ENCODE data around the gene TGFBR3. TPM values are rescaled to one million over a fixed set of nuclear protein-coding genes. Genes with fewer than 3 reads are reported as not detected.
"Not testable (repeated sequence)": the region's sequence is repeated elsewhere in the genome, so short reads cannot be mapped to it uniquely, and the experiment has no call there.

The TGFBR3 gene
- total RNA-seq, 2 experiments from 2014 or later = 4.4 to 4.7 TPM

DNA sequence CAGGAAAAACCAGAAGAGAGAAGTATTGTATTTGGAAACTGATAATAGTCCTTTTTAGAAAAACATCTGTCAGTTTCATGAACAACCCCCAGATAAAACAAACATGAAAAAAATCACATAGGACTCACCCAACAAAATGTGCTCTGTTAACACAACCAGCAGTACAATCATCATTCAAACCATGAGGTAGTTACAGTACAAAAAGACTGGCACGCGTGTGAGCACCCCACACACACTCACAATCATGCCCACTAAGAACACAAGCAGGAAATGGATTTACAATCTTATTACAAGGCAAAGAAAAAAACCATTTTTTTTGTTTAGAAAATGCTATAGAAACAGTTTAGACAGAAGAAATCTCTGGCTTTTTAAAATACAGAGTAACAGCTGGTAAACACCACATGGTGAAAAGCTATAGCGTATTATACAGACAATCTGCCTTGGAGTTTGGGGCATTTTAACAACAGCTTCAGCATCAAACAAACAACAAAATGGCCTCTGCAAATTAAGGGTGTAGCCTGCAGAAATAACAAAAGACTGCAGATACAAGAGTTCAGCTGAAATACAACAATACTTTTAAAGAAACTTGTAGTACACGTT, 205.3 kb downstream of the TGFBR3 start:
- Mint-ChIP-seq H3K36me3 (peaks cover 1% of the 10 kb centered on the region), H3K27ac (no peak overlapping the region), H3K9me3 (no peaks in the 10 kb centered on the region), H3K4me1 (peaks cover 15% of the 10 kb centered on the region), H3K4me3 (no peak overlapping the region), H3K27me3 (no peaks in the 10 kb centered on the region)
- no peak for DNase-seq

DNA sequence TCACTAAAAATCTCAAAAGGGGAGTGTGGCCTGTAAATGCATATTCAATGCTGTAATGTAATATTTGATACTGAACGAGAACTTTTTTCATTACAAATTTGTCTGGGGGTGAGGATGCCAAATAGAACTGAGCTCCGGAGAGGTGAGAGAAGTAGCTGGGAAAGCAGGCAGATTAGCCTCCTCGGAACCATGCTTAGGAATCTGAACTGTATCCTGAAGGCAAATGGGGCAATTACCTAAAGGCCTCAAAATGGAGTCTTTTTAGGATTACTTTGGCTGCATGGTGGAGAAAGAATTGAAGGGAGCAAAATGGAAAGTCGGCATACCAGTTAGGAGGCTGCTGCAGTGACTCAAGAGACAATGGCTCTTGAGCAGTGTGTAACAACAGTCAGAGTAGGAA, 206.5 kb downstream of the TGFBR3 start:
- H3K4me3 Mint-ChIP-seq = no peak overlapping the region
- no peak for DNase-seq
- H3K9me3 Mint-ChIP-seq = no peaks in the 10 kb centered on the region
- H3K36me3 Mint-ChIP-seq = no peaks in the 10 kb centered on the region
- no peak overlapping the region for H3K27ac Mint-ChIP-seq
- no peaks in the 10 kb centered on the region for H3K27me3 Mint-ChIP-seq
- peaks cover 5% of the 10 kb centered on the region for H3K4me1 Mint-ChIP-seq

DNA sequence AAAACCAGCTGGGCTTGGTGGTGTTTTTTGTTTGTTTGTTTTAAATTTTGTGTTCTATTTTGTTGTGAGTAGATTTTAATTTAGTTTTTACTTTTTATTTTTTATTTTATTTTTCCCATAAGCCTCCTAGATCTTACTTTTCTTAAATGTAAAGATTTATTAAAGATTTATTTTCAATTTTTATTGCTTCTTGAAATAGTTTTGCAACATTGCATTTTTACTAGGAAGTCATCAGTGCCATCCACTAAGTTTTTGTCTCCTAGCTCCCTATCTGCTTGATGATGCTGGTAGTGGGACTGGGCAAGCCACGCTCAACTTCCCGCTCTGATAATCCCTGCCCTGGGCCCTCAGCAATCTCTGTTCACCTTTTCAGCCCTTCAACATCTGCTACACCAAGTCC, 209.9 kb downstream of the TGFBR3 start:
- H3K4me3 Mint-ChIP-seq = no peak overlapping the region
- H3K4me1 Mint-ChIP-seq = peaks cover 17% of the 10 kb centered on the region
- no peaks in the 10 kb centered on the region for H3K27me3 Mint-ChIP-seq
- H3K27ac Mint-ChIP-seq = no peak overlapping the region
- peaks cover 5% of the 10 kb centered on the region for H3K9me3 Mint-ChIP-seq
- no peaks in the 10 kb centered on the region for H3K36me3 Mint-ChIP-seq
- no peak for DNase-seq

DNA sequence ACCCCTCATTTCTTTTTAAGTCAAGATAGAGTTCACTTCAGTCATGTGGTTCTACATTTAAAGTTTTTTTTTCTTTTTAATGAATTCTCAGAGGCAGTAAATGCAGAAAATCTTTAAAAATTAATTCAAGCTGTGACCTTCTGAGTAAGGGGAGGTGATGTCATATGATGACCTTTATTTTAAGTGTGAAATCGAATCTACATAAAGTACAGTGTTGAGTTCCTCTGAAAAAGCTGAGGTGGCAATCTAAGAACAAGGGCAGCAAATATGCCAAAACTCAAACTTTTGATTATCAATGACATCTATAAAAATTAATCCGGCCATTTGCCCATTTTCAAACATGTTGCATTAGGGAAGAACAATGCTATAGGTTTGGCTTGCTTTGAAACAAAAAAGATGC, 211.8 kb downstream of the TGFBR3 start:
- H3K9me3 Mint-ChIP-seq = peaks cover 5% of the 10 kb centered on the region
- no peak overlapping the region for H3K4me3 Mint-ChIP-seq
- H3K36me3 Mint-ChIP-seq = no peaks in the 10 kb centered on the region
- no peaks in the 10 kb centered on the region for H3K27me3 Mint-ChIP-seq
- DNase-seq = no peak
- H3K4me1 Mint-ChIP-seq = peaks cover 20% of the 10 kb centered on the region
- H3K27ac Mint-ChIP-seq = no peak overlapping the region

DNA sequence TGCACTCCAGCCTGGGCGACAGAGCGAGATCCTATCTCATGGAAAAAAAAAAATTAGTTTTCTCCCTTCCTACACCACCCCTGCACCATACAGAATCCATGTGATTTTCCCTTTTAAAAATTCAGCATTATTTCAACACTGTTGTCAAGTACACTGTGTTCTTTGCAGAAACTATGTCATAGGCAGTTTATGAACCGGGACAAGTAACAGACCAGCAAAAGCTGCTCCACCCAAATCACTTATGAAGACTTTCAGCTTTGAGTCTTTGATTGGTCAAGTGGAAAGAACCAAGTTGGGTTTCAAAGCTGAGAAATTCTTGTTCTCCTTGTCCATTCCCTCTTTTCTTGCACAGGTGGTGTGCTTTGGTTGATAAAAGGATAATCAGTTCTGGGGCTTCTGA, 212.3 kb downstream of the TGFBR3 start:
- H3K4me3 Mint-ChIP-seq = no peak overlapping the region
- H3K27ac Mint-ChIP-seq = no peak overlapping the region
- H3K9me3 Mint-ChIP-seq = peaks cover 5% of the 10 kb centered on the region
- DNase-seq = no peak
- H3K4me1 Mint-ChIP-seq = peaks cover 20% of the 10 kb centered on the region
- no peaks in the 10 kb centered on the region for H3K27me3 Mint-ChIP-seq
- H3K36me3 Mint-ChIP-seq = no peaks in the 10 kb centered on the region

DNA sequence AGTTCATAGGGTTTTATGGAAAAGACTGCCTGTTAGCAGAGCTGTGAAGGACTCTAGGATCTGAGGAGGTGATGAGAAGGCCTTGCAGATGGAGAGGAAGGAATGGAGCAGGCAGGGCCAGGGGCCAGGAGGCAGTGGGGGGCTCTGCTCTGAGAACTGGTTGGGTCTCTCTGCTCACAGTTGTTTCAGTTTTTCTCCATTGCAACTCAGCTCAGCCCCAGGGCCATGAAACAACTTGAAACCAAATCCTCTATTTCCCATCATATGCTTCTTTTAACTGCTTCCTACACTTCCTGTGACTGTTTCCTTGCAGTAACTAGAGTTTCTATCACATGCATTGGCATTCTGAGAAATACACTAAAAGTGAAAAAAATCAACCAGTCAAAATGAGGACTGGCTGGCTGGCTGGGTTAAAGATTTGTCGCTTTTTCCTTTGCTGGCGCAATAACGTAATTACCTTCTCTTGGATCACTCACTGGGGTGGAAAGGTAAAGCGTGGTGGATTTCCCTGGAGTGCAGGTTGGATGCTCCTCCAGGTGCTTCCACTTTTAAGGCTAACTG, 213.3 kb downstream of the TGFBR3 start:
- H3K36me3 Mint-ChIP-seq = no peaks in the 10 kb centered on the region
- H3K4me1 Mint-ChIP-seq = peaks cover 20% of the 10 kb centered on the region
- H3K4me3 Mint-ChIP-seq = no peak overlapping the region
- peak; percentile 12 for DNase-seq
- peaks cover 5% of the 10 kb centered on the region for H3K9me3 Mint-ChIP-seq
- no peaks in the 10 kb centered on the region for H3K27me3 Mint-ChIP-seq
- H3K27ac Mint-ChIP-seq = peak overlapping the region; percentile 77

DNA sequence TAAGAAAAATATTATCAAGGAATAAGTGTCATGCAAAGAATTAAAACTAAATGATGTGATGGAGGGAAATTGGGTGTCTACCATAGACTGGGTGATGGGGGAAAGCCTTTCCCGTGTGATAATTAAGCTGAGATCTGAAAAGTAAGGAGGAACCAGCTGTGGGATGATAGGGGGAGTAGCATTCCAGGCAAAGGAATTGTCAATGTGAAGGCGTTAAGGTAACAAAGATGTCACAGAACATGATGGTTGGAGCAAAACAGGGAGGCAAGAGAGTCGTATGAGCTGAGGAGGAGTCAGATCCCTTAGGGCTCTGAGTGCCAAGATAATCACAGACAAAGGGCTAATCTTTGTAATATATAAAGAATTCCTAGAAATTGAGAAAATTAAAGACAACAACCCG, 215.2 kb downstream of the TGFBR3 start:
- H3K27ac Mint-ChIP-seq = no peak overlapping the region
- no peaks in the 10 kb centered on the region for H3K27me3 Mint-ChIP-seq
- H3K4me1 Mint-ChIP-seq = peaks cover 20% of the 10 kb centered on the region
- no peak overlapping the region for H3K4me3 Mint-ChIP-seq
- H3K36me3 Mint-ChIP-seq = no peaks in the 10 kb centered on the region
- peaks cover 5% of the 10 kb centered on the region for H3K9me3 Mint-ChIP-seq
- no peak for DNase-seq

DNA sequence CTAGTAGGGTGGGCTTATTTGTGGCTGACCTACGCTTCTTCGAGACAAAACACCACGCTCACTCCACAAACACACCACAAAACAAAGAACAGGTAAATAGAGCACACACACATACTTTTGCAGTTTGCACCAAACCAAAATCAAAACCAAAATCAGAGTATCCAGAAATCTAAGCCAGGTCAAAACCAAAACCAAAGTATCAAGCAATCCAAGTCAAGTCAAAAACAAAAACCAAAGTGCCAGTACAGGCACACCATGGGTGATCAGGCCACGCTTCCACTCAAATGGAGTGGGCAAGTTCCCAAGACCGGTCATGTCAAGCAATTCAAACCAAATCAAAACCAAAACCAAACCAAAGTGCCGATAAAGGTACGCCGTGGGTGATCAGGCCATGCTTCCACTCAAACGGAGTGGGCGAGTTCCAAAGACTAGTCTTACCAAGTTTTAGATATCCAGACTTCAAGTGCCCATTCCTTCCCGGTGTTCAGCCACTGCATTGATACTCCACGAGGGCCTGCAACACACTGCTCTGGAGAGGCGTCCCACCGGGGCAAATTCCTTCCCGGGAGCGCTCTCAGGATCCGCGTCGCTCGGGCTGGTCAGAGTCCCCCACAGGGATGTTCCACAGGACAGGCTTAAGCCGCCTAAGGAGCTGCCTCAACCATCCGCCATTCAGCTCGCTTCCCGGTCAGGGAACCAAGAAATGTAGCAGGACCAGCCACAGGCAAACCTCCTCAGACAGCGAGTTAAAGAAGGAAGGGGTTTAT, 216.2 kb downstream of the TGFBR3 start:
- H3K27ac Mint-ChIP-seq = no peak overlapping the region
- H3K9me3 Mint-ChIP-seq = peaks cover 5% of the 10 kb centered on the region
- H3K27me3 Mint-ChIP-seq = no peaks in the 10 kb centered on the region
- no peak overlapping the region for H3K4me3 Mint-ChIP-seq
- DNase-seq = no peak
- H3K36me3 Mint-ChIP-seq = no peaks in the 10 kb centered on the region
- H3K4me1 Mint-ChIP-seq = peaks cover 20% of the 10 kb centered on the region

DNA sequence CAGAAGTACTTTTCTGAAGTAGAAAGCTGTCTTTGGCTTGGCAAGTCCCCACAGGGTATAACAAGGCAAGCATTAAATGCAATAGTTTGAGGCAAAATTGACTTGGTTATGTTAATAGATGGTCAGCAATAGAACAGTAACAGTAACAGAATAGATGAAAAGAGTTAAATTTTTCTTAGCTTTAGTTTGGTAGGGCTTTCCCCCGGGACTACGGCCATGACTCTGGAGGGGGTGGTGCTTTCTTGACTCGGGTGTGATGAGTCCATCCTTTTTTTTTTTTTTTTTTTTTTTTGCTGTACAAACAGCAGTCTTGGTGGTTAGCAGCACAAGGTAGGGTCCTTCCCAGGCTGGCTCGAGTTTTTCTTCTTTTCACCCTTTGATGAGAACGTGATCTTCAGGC, 219.3 kb downstream of the TGFBR3 start:
- DNase-seq, H3K4me3 Mint-ChIP-seq, H3K4me1 Mint-ChIP-seq, H3K9me3 Mint-ChIP-seq, H3K27ac Mint-ChIP-seq, H3K27me3 Mint-ChIP-seq, H3K36me3 Mint-ChIP-seq: not testable (repeated sequence)

DNA sequence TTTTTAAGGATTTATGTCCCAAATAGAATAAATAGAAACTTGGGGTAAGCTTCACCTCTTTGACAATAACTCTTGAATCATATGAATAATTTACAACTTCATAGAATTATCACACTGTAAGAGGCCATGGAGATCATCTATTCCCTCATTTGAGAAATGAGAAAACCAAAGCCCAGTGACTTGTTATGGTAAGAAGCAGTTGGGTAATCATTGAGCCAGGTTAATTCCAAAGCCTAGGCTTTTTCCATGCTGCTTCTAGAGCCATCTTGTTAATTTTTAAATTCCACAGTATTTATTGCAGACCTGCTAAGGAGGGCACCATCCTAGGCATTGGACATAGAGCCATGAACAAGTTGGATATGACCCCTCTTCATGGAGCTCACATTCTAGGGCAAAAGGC, 224.8 kb downstream of the TGFBR3 start:
- DNase-seq = no peak
- no peak overlapping the region for H3K27ac Mint-ChIP-seq
- no peaks in the 10 kb centered on the region for H3K4me1 Mint-ChIP-seq

DNA sequence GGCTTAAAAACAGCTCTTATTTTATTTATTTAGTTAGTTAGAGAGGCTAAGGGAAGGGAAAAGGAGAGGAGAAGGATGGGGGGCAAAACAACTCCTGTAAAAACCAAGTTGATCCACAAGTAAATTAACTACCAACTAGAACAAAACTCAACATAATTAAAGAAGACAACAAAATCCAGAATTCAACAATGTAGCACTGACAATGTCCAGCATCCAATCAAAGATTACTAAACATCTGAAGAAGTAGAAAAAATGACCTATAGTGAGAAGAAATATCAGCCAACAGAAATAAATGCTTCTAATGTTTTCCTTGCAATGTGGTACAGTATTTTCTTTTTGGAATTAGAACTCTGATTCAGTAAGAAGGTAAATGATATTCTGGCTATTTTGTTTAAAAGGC, 225.2 kb downstream of the TGFBR3 start:
- no peaks in the 10 kb centered on the region for H3K36me3 Mint-ChIP-seq

More for the DNA sequence above, 224.8 kb downstream of the TGFBR3 start:
- Mint-ChIP-seq H3K27me3 (no peaks in the 10 kb centered on the region), H3K9me3 (peaks cover 6% of the 10 kb centered on the region), H3K4me3 (no peak overlapping the region), H3K36me3 (no peaks in the 10 kb centered on the region)

DNA sequence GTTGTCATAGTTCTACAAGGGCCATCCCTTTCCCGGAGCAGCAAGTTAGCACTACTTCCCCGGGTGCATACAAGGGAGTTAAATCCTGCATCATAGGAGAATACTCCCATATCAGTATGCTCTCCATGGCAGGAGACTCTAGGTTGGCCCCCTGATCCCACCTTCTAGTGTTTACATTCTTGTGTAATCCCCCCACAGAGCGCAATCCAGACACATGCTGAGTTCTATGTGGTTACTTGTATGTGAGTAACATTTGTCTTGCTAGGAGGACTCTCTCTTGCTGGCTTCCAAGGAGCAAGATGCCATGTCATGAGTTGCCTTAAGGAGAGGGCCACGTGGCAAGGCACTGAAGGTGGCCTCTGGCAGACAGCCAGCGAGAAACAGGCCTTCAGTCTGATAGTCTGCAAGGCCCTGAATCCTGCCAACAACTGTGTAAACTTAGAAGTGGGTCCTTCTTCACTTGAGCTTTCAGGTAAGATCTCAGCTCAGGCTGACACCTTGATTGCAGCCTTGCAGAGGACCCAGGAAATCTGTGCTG, 230.0 kb downstream of the TGFBR3 start:
- Mint-ChIP-seq H3K4me1 (no peaks in the 10 kb centered on the region), H3K4me3 (no peak overlapping the region), H3K9me3 (peaks cover 4% of the 10 kb centered on the region), H3K27me3 (no peaks in the 10 kb centered on the region), H3K27ac (no peak overlapping the region), H3K36me3 (no peaks in the 10 kb centered on the region)
- no peak for DNase-seq

More for the DNA sequence above, 225.2 kb downstream of the TGFBR3 start:
- Mint-ChIP-seq H3K27ac (no peak overlapping the region), H3K4me1 (no peaks in the 10 kb centered on the region), H3K27me3 (no peaks in the 10 kb centered on the region), H3K9me3 (peaks cover 6% of the 10 kb centered on the region), H3K4me3 (no peak overlapping the region)
- DNase-seq = no peak

DNA sequence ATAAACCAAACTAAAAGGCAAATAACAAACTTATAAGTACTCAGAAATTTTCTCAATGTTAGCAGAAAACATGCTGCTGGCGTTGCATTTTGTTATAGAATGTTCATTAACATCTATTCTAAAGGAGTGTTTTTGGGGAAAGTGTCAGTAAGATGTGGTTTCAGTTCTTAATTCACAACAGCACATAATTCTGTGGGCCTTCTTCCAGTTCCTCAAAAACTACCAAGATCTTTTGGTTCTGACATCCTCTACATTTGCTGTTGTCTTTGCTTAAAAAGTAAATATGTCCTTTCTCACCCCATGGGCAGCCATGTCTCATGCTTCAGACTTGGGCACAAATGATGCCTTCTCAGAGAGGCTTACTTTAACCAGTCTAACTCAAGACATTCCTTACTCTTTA, 232.8 kb downstream of the TGFBR3 start:
- Mint-ChIP-seq H3K4me3 (no peak overlapping the region), H3K9me3 (no peaks in the 10 kb centered on the region), H3K36me3 (no peaks in the 10 kb centered on the region)

DNA sequence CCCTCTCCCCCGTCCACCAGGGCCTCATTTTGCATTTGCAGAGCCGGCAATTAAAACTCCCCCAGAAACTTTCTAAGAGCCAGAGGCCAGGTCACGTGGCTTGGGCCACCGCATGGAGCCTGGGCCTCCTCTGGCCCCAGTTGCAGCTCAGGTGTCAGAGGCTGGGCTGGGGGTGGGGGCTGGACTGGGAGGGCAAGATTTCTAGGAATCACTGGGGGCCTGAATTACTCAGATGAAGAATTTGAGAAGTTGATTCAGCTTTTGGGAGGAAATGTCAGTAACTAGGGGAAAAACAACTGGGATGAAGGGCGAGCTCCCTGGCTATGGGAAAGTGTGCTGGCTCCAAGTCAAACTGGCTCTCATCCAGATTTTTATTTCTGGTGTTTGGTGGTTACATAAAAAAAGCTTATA, 234.3 kb downstream of the TGFBR3 start:
- no peak overlapping the region for H3K4me3 Mint-ChIP-seq
- no peaks in the 10 kb centered on the region for H3K9me3 Mint-ChIP-seq
- no peak for DNase-seq
- H3K27ac Mint-ChIP-seq = no peak overlapping the region
- peaks cover 5% of the 10 kb centered on the region for H3K4me1 Mint-ChIP-seq
- H3K36me3 Mint-ChIP-seq = no peaks in the 10 kb centered on the region
- no peaks in the 10 kb centered on the region for H3K27me3 Mint-ChIP-seq

More for the DNA sequence above, 232.8 kb downstream of the TGFBR3 start:
- DNase-seq = no peak
- H3K27ac Mint-ChIP-seq = no peak overlapping the region
- no peaks in the 10 kb centered on the region for H3K27me3 Mint-ChIP-seq
- no peaks in the 10 kb centered on the region for H3K4me1 Mint-ChIP-seq

DNA sequence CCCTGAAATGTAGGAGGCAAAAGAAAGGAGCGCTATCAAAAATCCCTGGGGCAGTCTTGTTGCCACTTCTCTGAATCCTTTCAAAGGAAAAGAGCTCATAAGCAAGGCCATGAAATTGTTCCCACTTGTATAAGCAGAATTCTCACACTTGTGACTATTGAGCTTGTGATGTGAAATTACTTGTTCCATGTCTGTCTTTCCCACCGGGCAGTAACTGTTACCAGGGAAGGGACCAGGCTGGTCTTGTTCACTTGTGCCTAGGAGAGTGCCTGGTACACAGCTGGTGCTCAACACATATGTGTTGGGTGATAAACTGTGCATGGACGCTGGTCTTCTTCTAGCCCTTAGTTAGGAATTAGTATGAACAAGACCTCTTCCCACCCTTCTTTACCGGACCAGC, 234.7 kb downstream of the TGFBR3 start:
- Mint-ChIP-seq H3K27ac (no peak overlapping the region), H3K27me3 (no peaks in the 10 kb centered on the region)

More for the DNA sequence above, 234.7 kb downstream of the TGFBR3 start:
- no peak for DNase-seq
- Mint-ChIP-seq H3K4me3 (no peak overlapping the region), H3K4me1 (peaks cover 6% of the 10 kb centered on the region), H3K9me3 (no peaks in the 10 kb centered on the region), H3K36me3 (no peaks in the 10 kb centered on the region)

All from activated naive CD8-positive, alpha-beta T cell treated with anti-CD3 and anti-CD28 coated beads for 36 hours (primary cell).